Endothelial cell of umbilical vein (primary cell): ENCODE results near the gene METTL1.

Experiments used
- CTCF ChIP-seq, 2 donors: IDR thresholded peaks; 1 replicate in 1 of 2; 2 replicates in 1 of 2; pipeline ENCODE4 v1.5.1; 2011; ENCODE audit warnings: low read length in 2 of 2, mild to moderate bottlenecking in 2 of 2, moderate library complexity in 2 of 2, control low read depth in 1 of 2, inconsistent platforms in 1 of 2, low read depth in 1 of 2; ENCODE audit not compliant: insufficient read depth in 1 of 2; ENCODE audit errors: extremely low read depth in 1 of 2
- EZH2 ChIP-seq: IDR thresholded peaks from 2 replicates; pipeline ENCODE4 v1.6.1; 2012; ENCODE audit warnings: borderline replicate concordance, low read depth, mild to moderate bottlenecking, moderate library complexity, low read length, inconsistent platforms; ENCODE audit not compliant: severe bottlenecking
- MYC ChIP-seq: IDR thresholded peaks from one replicate; pipeline ENCODE4 v1.6.1; 2011; ENCODE audit warnings: mild to moderate bottlenecking, low read depth, low read length

DNA sequence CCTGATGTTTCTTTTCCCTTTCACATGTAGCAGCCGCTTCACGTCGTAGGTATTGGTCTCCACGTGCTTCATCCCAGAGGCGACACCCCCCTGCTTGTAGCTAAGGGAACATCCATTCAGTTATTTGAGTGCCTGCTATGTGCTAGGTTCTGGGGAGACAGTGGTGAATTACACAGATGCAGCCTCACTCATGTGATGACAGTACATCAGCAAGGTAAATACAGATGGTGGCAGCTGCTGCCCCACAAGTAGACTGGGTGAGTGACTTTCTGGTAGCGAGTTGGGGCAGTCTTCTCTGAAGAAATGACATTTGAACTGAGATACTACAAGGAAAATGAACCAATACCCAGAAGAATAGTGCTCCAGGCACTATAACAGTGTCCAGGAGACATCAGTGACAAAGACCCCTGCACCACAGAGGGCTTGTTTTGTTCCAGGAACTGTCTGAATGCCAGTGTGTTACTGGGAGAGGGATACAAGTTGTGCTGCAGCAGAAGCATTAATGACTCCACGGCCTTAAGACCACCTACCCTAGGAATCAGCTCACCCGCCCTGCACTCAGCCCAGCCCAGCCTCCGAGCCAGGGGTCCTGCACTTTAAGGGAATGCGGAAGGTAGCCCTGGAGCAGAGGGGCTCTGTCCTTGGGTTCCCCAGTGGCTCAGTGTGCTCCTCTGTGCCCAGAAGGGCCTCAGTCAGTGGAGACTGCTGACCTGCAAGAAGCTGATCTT, 39.3 kb upstream of the METTL1 start:
- TF ChIP-seq EZH2 (no peak), CTCF (IDR thresholded peaks at IDR 0.05; ENCODE audit: extremely low read depth in 1 of 2, insufficient read depth in 1 of 2, low read depth in 1 of 2, low read length in 2 of 2) (no peak), MYC (no peak)
